Left renal cortex interstitium (tissue), 4 donors: ENCODE data around the gene APOBR. TPM values are rescaled to one million over a fixed set of nuclear protein-coding genes. Genes with fewer than 3 reads are reported as not detected.
"Not testable (repeated sequence)": the region's sequence is repeated elsewhere in the genome, so short reads cannot be mapped to it uniquely, and the experiment has no call there.

Experiments
- DNase-seq, 4 donors: peaks; one replicate each; pipeline ENCODE4 v3.0.0-alpha.2; 2013; ENCODE audit warnings: low read depth in 4 of 4, low spot score in 2 of 4, missing footprints in 1 of 4
- polyA plus RNA-seq, 4 donors: library from polyadenylated mRNA; unstranded; fragments of 120-200 nt; gene quantifications; one replicate each; pipeline ENCODE4 v1.2.1, GENCODE V29; 2013; ENCODE audit not compliant: insufficient read length in 4 of 4

The APOBR gene
- polyA plus RNA-seq, result 1 to 10 TPM in 1 of 4 donors, under 1 TPM in 3; 0.45 to 1.1 (median 0.68) TPM

- no peak for DNase-seq
These were observed at the start of gene APOBR for GRCh38 chr16:28494121-28494851. Gene APOBR, plus strand, starts transcription at chr16:28494643. Its CDS starts 39 bp downstream, at chr16:28494682.

GRCh38 chr16:28446388-28446787, 48.1 kb upstream of the APOBR start:
- DNase-seq, result not testable (repeated sequence)

- DNase-seq, result not testable (repeated sequence)
These were observed 47.4 kb upstream of the APOBR start for GRCh38 chr16:28447081-28447480.

- no peak for DNase-seq
These were observed 20.7 kb upstream of the APOBR start for GRCh38 chr16:28473714-28474265.

- DNase-seq, result no peak
These were observed 19.2 kb upstream of the APOBR start for GRCh38 chr16:28475221-28475620.

- no peak for DNase-seq
These were observed 17.0 kb upstream of the APOBR start for GRCh38 chr16:28477311-28477920.

- no peak for DNase-seq
These were observed 15.8 kb upstream of the APOBR start for GRCh38 chr16:28478506-28479180.

GRCh38 chr16:28482026-28482425, 12.4 kb upstream of the APOBR start:
- no peak for DNase-seq

GRCh38 chr16:28483361-28483760, 11.1 kb upstream of the APOBR start:
- not testable (repeated sequence) for DNase-seq

GRCh38 chr16:28486266-28486665, 8.2 kb upstream of the APOBR start:
- no peak for DNase-seq

GRCh38 chr16:28491230-28491969, 3.0 kb upstream of the APOBR start:
- DNase-seq, result peak in 3 of 4 donors; percentile 13 to 26 (median 17)

- peak; percentile 90 to 96 (median 94) for DNase-seq
These were observed 2.4 kb upstream of the APOBR start, which contains the start of gene CLN3 for GRCh38 chr16:28491970-28492474. Gene CLN3, minus strand, starts transcription at chr16:28492074. Its CDS starts 315 bp downstream, at chr16:28491759.

- DNase-seq, result no peak
These were observed 1.9 kb upstream of the APOBR start for GRCh38 chr16:28492511-28492910.

GRCh38 chr16:28495098-28495793, 803 bp downstream of the APOBR start:
- DNase-seq, result no peak

GRCh38 chr16:28495795-28496749, 1.6 kb downstream of the APOBR start:
- DNase-seq, result no peak

- no peak for DNase-seq
These were observed 2.4 kb downstream of the APOBR start for GRCh38 chr16:28496844-28497243.

- no peak for DNase-seq
These were observed 2.9 kb downstream of the APOBR start for GRCh38 chr16:28497386-28497785.

- DNase-seq, result no peak
These were observed 3.6 kb downstream of the APOBR start for GRCh38 chr16:28497861-28498599.
